Right lobe of liver (tissue), 4 donors: ENCODE data around the gene GLRA1.

ENCODE experiments used
- CTCF ChIP-seq, 4 donors: fragments of 200-600 bp in 3 of 4; fragments of 450-650 bp in 1 of 4; IDR thresholded peaks; one replicate each; pipeline versions ENCODE4 v1.5.1 to v1.8.0; 2016 to 2022; ENCODE audit warnings: antibody characterized with exemption in 4 of 4, mild to moderate bottlenecking in 2 of 4
- POLR2A ChIP-seq: fragments of 450-650 bp; IDR thresholded peaks from one replicate; pipeline ENCODE4 v1.6.1; 2017; ENCODE audit warnings: antibody characterized with exemption, mild to moderate bottlenecking
- donor health status: DM: no; HTN: no; CAD: no.
- donor health status: DM: no; HTN: no; CAD: no.
- donor health status: DM: no; HTN: yes; CAD: no.

GRCh38 chr5:151799407-151799806, 125.2 kb downstream of the GLRA1 start:
- TF ChIP-seq CTCF (IDR thresholded peaks at IDR 0.05) (no peak), POLR2A (no peak)
